ENCODE data around the gene LRP2.
"Not testable (repeated sequence)": the region's sequence is repeated elsewhere in the genome, so short reads cannot be mapped to it uniquely, and the experiment has no call there.

Gene LRP2

DNA sequence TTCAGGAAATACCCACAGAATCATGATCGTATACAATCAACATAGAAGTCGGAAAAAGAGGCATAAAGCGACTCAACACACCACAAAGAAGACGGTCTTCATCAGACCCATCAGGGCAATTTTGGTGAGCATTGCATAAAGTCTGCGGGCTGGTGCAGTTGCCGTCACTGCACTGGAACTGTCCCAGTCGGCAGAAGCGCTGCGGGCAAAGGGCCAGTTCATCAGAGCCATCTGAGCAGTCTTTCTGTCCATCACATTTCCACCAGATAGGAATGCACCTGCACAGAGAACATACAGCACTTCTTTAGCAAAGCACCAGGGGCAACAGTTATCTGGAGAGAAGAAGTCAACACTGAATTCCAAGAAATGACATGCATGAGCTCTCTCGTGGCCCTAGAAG is 187.2 kb downstream of the LRP2 start:
- no peak for DNase-seq (ENCODE audit: low read depth)

DNA sequence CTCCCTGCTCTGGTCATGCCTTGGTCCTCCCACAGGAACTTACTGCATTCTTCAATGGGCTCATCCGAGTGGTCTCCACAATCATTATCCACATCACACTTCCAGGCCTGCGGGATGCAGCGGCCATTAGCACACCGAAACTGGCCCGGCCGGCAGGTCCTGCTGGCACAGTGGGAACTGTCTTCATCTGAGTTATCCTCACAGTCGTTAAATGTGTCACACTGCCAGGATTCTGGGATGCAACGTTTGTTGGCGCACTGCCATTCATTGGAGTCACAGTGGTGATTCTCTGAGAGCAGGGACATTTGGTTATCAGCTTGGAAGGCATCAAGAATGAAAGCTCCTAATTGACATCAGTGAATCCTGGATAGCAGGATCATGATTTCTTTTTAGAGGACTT is 188.5 kb downstream of the LRP2 start:
- DNase-seq (ENCODE audit: low read depth), result no peak

DNA sequence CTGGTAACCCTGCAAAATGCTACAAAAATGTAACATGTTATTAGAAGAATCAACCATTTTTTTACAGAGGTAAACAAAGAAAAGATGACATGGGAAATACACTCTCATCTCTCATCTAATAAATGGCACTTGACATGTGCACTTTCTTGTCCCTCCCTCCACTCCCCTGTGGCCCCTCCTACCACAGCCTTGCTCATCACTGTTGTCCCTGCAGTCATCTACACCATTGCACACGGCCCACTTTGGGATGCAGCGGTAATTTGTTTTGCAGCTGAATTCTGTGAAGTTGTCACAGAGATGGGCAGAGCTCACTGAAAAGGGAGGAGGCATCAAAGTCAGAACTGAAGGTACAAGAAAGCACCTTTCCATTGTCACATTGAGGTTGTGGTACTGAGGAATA is 189.4 kb downstream of the LRP2 start:
- no peak for DNase-seq (ENCODE audit: low read depth)

DNA sequence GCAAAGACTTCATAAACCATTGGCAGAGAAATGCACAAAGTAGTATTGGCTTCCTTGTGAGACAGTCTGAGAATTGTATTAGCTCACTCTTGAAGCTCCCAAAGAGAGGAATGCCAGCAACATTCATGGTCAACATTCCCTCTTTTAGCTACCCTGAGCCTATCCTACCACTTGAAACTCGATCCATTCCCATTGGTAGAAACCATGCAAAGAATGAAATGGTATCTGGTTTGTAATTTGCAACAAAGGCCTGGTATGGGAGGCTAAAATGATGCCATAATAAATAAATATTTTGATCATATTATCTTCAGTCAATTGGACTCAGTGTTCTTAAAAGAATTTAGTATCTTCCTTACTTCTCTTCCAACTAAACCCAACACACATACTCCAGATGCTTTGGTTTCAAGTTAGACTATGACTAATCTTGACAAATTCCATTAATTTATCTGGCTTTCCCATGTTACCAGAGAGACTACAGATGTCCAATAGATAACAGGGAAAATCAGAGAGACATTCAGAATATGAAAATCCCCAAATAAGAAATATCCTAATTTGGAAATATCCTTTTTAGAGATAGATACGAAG is 190.1 kb downstream of the LRP2 start:
- DNase-seq (ENCODE audit: low read depth), result no peak

DNA sequence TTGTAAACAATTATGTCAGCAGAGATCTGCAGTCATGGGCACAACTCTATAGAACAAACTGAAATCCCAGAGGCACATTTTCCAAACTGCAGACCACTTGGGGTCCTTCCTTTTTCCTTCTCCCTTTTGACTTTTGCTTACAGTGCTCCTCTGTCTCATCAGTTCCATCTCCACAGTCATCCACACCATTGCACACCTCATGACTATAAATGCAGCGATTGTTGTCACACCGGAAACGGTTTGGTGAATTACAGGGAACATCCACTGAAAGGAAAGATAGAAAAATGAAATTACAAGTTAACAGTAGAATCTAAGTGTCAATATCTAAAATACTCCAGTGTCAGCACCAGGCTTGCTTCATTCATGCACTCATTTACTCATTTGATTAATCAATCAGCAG is 196.5 kb downstream of the LRP2 start:
- no peak for DNase-seq (ENCODE audit: low read depth)

DNA sequence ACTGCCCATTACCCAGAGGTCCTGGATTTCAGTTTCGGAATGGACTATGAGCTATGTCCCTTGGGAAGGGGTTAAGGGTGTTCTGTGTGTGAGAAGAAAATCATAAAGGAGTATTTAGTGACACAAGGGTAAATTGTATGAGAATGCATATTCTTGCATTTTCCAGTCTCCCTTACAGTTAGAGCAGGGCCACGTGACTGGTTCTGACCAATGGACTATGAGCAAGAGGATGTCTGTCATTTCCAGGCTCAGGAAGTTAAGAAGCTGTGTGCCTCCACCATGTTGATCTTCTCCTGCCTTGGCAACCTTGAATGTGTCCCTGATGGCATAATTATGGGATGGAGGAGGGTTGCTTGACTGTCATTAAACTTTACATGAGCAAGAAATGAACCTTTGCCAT is 198.0 kb downstream of the LRP2 start:
- no peak for DNase-seq (ENCODE audit: low read depth)

DNA sequence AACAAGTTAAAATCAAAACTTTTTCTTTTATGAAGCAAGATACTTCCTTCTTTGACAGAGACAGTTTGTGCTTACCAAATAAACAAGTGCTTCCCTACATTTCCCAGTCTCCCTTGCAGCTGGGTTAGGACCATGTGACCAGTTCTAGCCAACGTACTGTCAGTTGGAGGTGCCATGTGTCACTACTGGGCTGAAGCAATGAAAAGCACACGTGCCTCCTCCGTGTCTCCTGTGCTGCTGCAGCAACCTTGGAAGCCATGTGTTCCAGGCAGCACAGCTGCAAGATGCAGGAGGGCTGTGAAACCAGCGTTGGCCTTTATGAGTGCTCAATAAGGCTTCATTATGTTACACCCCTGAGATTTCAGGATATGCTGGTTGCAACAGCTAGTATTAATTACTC is 199.7 kb downstream of the LRP2 start:
- no peak for DNase-seq (ENCODE audit: low read depth)

DNA sequence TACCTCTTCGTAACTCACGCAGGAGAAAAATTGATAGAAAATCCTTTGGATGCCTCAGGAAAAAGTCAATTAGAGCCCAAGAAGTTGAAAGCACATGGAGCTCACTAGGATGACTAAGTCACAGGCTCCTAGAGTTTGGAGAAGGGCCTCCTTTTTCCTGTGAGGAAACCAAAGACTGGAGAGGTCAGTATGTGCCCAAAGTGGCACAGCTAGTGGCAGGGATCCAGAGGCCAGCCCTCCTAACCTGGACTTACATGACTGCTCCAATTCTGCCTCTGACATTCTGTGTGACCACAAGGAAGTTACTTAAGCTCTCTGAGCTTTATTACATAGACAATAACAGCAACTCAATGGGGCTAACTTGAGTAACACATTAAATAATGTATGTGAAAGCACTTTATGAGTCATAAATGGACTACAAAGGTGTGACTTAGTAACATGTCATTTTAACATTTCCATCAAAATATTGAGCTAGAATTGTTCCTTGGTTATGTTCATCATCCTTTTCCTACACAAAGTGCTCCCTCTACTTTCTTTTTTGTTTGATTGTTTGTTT is 201.3 kb downstream of the LRP2 start:
- no peak for DNase-seq (ENCODE audit: low read depth)

DNA sequence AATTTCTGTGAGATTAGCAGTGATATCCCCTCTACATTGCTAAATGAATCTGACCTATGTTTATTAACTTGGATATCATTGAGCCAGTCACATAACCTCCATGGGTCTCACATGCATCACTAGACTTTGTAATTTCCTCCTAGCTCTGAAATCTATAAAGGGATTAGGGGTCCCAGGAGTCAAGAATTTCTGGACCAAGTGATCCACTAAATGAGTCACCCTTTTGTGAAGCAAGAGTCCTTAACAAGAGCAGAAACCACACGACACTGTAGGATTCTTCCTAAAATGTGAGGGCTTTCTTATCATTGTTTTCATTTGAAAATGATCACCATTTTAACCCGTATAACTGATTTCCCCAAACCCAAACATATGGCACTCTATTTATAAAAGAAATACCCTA is 202.6 kb downstream of the LRP2 start:
- no peak for DNase-seq (ENCODE audit: low read depth)

DNA sequence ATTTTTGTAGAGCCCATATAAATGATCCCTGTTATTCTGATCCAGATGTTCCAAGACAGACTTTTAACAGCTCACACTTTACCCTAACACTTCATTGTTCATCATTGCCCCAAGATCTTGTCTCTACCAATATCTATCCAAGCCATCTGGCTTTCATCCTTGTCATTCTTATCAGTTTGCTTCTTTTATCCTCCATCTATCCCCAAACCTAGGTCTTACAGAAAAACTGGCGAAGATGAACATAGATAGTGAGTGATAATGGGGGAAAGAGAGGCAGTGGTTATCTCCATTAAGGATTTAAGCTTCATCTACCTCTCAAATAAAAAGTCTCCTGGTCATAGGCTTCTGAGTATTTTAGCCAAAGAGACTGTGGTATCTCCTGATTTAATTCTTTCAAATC is 203.5 kb downstream of the LRP2 start:
- DNase-seq (ENCODE audit: low read depth), result no peak

DNA sequence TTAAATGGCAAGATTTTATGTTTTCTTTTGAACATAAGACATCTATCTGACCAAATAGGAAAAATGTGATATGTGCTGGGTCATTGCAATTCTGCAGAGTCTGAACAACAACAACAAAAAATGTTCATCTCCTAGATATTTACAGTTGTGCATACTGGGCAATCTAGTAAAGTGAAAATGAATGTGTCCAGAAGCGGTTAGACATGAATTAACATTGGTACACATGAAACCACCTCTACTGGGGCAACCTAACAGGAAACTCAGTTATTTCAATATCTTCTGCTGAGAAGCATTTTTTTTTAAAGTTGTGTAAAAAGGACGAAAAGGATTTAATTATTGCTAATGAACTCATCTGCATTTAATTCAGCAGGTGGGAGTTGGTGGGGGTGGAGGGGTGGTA is 216.1 kb downstream of the LRP2 start:
- DNase-seq (ENCODE audit: low read depth), result no peak

DNA sequence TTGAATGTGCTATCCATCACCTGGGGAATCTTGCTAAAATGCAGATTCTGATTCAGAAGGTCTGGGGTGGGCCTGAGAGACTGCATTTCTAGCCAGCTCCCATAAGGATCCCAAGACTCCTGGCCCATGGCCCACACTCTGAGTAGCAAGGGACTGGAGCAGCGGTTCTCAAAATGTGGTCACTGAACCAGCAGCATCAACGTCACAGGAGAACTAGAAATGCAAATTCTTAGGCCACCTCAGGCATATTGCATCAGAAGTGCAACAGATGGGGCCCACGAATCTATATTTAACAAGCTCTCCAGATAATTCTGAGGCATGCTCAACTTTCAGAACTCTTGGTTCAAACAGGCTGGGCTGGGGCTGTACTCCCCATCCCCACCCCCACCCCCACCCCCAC is 218.3 kb downstream of the LRP2 start:
- no peak for DNase-seq (ENCODE audit: low read depth)

DNA sequence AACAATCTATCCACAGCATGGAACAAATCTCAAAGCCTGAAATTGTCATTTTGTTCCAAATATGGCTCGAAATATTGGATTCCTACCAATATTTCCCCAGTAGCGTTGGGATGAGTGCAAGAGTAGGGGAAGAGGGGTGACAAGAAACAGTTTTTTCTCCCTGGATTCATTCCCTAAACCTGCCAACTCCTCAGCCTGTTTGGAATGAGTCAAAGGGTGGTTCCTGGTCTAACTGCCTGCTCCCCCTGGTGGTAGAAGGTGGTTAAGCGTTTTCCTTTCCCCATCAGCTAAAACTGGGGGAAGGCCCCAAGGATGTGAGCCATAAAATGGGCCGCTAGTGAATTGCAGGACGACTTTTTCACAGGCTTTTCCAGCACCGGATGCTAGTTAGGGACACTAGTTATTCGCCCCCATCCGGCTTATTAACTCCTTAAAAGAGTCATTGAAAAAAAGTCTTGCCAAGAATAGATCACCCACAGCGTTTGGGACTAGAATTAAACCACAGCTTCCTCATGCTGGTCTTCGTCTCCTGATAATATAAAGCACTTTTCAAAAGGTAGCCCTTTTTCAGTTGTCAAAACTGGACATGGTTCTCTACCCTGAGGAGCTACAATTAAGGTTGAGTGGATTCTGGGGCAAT is 220.5 kb downstream of the LRP2 start:
- peak; percentile 46 for DNase-seq (ENCODE audit: low read depth)

DNA sequence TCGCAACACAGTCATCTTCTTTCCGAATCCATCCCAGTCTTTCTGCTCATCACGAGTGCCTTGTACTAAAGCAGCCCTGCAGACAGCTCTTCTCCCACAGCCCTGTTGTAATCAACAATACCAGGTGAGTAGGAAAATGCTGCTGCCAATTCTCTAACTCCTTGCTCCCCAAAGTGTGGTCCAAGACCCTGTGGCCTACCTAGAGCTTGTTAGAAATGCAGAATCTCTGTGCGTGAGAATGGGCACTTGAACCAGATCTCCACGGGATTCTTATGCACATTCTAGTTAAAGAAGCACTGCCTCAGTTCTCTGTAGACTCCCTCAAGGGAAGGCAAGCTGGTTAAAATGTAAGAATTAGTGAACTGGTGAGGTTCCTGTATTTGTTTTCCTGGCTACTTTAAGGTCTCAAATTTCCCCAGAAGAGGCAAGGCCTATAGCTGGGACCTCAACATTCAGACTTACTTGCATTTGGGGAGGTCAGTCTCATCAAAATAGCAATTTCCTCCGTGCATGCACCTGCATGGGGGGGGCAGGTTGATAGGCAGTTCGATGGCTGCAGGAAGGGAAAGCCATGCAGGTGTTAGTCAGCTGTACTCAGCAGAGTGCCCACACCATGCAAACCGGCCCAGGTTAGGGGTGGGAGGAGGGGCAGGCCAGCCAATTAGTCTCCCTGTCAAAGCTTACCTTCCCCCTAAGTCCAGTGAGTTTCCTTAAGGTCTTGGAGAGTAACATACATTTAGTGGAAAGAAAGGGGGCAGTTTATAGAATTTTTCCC is 222.2 kb downstream of the LRP2 start:
- DNase-seq (ENCODE audit: low read depth), result no peak

DNA sequence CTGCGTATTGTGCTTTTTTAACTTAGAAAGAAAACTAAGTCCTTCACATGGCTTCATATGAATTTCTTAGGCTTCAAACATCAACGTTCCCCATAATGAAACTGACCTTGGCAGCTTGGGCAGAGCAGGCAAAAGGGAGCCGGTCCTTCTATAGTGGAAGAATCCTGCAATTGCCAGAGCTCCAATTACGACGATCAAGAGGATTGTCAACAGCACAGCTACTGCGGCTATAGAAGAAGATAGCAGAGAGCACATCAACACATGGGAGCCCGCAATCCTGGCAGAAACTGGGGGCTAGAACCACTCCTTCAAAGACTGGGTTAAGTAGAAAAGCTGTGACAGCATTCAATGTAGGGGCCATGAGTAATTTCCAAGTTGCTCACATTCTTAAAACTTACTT is 223.2 kb downstream of the LRP2 start:
- DNase-seq (ENCODE audit: low read depth), result no peak

DNA sequence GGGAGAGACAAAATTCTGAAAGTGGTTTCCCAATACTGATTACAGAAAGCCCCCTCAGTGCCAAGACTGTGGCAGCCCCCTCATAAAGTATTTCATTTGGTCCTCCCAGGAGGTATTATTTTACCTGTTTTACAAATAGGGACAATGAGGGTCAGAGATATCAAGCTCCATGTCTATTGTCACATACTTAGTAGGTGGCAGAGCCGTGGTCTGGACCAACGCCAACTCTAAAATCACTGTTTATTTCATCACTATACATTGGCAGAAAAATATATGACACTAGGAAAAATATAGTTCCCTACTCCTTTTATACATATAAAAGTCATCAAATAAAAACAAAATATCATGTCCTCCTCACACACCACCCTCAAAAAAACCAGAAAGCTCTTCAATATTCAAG is 224.4 kb downstream of the LRP2 start:
- no peak for DNase-seq (ENCODE audit: low read depth)

DNA sequence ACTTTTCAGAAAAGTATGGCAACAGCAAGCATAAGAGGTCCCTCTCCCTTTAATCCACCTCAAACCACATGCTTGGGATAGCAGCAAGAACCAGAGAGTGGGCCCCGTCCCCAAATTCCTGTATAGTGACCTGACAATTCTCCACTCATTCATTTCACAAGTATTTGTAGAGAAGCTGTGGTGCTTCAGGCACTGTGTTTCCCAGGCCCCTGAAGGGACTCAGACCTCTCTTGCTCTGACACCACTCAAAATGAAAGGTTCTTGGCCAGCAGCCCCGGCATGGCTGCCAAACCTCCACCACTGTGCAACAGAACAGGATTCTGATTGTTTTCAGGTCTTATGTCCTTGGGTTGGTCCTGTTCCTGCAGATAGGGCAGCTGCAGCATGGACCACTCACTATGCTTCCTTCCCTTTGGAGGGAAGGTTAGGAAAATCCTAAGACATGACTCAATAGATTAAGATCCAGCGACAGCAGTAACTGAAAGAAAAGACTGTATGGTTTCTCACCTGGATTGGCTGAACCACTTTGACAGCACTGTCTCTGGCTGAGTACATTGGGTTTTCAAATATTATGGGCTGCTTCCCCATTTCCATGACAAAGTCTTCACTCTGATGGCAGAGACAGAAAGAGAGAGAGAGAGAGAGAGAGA is 225.3 kb downstream of the LRP2 start:
- DNase-seq (ENCODE audit: low read depth), result no peak

DNA sequence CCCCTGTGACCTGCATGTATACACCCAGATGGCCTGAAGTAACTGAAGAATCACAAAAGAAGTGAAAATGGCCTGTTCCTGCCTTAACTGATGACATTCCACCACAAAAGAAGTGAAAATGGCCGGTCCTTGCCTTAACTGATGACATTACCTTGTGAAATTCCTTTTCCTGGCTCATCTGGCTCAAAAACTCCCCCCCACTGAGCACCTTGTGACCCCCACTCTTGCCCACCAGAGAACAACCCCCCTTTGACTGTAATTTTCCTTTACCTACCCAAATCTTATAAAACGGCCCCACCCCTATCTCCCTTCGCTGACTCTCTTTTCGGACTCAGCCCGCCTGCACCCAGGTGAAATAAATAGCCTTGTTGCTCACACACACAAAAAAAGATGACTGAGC is 225.9 kb downstream of the LRP2 start:
- DNase-seq (ENCODE audit: low read depth), result not testable (repeated sequence)

DNA sequence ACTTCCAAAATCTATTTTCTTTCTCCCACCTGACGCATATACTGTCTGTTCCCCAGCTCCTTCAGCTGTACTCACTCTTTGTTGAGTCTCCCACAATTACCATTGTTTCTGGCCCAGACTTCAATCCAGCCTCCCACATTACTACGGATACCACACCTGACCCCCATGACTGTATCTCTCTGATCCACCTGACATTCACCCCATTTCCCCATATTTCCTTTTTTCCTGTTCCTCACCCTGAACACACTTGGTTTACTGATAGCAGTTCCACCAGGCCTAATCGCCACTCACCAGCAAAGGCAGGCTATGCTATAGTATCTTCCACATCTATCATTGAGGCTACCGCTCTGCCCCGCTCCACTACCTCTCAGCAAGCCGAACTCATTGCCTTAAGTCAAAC is 228.1 kb downstream of the LRP2 start:
- not testable (repeated sequence) for DNase-seq (ENCODE audit: low read depth)

DNA sequence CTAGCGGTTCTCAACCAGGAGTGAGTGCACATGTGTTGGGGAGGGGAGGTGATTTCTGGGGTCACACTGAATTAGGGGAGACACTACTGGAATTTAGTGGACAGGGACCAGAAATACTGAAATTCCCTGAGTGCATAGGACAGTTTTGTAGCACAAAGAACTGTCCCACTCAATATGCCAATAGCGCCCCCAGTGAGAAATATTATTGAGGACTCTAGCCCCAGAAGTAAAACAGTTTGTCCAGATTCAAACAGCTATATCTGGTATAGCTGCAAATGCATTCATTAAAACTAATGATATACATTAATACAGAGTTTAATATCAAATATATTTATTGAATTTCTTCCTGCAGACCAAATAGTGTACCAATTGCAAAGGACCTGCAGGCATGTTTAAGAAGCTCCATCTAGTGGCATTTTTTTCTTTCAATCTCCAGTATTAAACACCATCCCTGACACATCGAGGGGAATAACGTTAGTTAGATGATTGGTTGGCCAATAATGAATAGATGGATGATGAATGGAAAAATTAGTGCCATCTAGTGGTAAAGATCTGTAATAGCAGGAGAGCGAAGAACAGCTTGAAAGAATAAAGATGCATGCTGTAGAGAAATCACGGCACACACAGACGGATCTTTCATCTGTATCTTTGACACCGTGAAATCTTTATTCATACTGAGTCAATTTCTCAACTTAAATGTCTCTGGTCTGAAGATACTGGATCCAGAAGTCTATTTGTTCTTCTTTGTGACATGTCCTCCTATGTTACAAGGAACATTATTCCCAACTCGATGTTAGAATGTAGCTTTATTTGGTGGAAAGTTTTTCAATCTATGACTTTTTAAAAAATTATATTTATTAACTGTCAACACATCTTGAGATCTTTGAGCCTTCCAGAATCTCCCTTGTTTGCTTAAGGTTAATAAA is 230.5 kb downstream of the LRP2 start:
- DNase-seq (ENCODE audit: low read depth), result no peak

DNA sequence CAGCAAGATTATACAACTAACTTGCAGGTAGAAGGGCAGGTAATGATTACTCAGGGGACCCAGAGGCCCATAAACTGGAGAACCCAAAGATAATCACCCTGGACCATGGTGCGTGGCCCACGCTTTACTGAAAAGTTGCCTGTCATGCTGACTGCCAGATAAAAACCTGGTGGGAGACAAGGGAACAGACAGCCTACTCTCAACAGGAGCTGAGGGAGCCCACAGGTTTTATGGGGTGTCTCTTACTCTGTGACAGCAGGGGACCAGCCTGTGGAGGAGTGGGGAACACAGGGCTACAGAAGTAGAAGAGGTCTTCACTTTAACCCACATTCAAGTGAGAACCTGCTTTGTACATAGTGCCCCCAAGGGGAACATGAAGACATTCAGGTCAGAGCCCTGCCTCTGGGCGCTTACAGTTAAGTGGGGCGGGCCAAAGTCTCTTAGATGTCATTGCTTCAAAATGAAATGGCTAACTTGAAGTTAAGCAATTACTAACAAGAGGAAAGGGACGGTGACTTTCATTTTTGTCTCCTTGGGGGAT is 232.6 kb downstream of the LRP2 start:
- no peak for DNase-seq (ENCODE audit: low read depth)

All from T follicular helper cell (primary cell).